GM21825 (cell line): ENCODE measurements around the gene PCSK5.
"Not testable (repeated sequence)": the region's sequence is repeated elsewhere in the genome, so short reads cannot be mapped to it uniquely, and the experiment has no call there.

ENCODE experiments used
- ATAC-seq: cut with Tn5 transposase; IDR thresholded peaks from one replicate; pipeline ENCODE4 v1.9.1; 2021; ENCODE audit warnings: mild to moderate bottlenecking, moderate library complexity; ENCODE audit not compliant: unreplicated experiment

The PCSK5 gene

DNA sequence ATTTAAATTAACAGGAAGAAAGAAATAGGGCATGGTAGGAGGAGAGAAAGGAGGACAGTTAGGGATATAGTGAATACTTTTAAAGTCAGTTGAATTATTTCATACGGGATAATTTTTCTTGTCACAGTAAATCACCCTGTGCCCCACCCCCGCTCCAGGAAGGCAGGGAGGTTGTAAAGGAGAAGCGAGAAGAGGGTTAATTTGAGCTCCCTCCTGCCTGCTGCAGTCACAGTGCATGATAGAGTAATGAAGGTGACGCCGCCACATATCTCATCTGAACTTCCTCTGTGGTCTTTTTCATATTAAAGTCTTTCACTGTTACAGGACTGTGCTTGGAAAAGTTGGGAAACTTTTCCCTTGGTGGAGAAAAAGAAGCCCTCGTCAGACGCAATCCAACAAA, 896 bp upstream of the PCSK5 start:
- no peak for ATAC-seq

DNA sequence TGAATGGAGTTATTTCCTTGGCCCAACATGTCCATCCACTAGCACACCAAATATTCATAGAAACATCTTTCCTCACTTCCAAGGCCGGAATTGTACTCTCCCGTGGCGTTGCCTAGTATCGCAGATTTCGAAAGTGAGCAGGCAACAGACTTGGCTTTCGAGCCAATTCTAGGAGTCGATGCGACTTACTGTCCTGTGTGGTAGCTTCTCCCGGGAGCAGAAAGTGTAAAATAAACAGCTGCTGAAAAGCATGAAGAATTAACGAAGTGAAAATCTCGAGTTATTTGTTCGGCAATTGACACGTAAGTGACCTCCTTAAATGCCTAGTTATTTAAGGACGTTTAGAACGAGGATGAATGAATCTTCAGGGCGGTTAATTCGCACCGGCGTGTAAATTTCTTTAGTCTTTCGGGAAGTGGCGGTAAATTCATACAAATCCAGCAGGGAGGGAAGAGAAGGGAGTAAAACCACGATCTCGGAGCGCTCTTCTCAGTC, 449 bp upstream of the PCSK5 start:
- ATAC-seq = no peak

DNA sequence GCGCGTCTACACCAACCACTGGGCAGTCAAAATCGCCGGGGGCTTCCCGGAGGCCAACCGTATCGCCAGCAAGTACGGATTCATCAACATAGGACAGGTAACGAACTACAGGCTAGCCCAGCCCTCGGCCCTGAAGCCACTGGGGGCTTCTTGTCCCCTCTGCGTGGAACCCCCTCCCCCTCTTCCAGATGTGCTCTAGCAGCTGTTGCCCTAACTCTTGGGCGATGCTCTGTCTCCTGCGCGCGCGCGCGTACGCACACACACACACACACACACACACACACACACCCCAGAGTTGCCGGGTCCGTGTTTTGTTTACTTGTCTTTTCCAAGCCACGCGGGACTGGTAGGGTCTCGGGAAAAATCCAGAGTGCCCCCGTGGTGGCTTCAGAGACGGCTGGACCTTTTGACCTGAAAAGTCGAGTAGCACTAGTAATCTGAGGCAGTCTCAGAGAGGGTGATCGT, 836 bp downstream of the PCSK5 start:
- no peak for ATAC-seq

DNA sequence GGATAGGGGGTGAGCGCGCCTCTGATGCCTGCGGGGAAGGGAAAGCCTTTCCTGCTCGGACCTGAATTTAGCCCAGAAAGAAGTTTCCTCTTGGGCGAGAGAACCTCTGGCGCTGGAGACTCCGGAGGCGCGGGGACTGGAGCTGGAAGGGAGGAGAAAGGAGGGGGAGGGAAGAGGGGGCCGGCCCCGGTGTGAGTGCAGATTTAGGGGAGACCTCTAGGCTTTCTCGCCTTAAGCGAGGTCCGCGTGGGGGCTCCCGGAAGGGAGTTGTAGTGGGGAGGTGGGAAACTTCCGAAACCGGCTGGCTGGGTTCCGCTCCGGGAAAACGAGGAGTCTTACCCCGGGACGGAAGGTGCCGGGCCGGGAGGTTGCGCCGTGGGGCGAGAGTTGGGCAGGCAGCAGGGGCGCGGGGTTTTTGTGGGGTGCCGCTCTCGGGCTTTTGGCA, 1.3 kb downstream of the PCSK5 start:
- ATAC-seq = no peak

DNA sequence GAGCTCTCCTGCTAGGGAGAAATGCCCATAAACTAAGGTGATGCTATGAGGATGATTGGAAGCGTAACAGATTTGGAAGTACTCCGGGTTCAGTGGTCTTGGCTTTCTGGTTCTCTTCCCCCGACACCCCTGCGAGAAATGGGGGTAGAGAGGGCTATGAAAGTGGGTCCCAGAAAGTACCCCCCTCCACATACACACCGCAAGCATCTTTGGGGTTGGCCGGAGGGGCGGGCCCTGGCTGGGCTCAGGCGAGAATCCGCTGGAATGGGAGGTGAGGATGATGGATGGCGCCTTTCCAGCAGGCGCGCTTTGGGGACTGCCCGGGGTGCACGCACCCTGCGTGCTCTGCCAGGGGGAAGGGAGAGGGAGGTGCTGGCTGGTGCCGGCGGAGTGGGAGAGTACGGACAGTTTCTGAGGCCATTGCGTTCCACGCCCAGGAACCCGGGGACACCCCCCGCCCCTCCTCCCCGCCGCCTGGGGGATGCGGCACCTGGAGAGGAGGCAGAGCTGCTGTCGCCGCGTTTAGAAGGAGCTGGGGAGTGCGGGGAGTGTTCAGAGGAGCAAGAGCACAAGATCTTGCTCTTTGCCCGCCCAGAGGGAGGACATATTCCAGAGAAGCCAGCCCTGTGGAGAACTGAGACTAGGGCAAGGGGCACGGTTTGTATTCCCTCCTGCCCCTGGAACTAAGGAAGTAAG, 1.9 kb downstream of the PCSK5 start:
- no peak for ATAC-seq

DNA sequence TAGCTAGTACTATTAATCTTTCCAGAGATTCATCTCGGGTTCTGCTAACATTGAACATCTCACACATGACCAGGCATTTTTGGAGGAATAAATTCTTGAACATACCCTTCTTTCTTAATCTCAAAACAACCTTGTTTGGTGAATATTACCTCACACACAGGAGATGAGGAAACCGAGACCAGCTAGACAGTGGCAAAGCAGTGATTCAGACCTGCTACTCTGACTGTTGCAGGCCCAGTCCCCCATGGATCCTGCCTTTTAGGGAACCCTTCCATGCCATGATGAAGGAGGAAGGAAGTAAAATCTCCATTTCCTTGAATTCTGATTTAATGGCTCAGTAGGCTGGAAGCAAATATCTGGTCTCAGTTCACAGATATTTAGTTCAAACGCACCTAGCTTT, 2.6 kb downstream of the PCSK5 start:
- no peak for ATAC-seq

DNA sequence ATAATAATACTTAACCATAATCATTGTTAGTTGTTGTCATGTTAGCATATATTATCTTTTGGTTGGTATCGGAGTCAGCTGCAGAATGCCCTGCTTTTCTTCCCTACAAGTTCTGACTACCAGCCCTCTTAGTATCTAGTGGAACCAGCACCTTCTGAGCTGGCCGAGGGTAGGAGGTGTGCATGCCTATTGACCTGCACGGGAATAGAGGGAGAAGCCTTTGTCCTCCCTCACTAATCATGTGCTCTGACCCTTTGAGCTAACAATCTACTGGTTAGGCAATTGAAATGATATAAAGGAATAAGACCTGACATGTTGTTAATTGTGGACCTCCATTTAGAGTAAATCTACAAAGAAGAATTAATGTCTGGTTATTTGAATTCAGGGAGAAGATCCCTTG, 4.1 kb downstream of the PCSK5 start:
- no peak for ATAC-seq

DNA sequence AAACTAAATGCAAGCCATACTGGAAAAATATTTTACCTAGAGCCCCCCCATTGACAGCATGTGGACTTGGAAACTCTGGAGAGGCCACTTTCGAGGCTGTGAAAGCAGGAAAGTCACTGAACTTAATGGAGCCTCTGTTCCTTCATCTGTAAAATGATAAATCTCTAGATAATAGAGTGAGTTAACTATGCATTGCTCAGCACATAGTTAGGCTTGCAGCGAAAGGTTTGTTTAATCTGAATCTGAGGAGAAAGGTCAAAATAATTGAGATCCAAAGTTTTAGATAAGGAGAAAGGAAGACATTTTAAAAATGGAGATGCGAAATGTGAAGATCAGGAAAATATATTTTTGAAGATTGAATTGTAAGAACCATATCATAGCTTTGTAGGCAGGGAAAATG, 4.6 kb downstream of the PCSK5 start:
- no peak for ATAC-seq

DNA sequence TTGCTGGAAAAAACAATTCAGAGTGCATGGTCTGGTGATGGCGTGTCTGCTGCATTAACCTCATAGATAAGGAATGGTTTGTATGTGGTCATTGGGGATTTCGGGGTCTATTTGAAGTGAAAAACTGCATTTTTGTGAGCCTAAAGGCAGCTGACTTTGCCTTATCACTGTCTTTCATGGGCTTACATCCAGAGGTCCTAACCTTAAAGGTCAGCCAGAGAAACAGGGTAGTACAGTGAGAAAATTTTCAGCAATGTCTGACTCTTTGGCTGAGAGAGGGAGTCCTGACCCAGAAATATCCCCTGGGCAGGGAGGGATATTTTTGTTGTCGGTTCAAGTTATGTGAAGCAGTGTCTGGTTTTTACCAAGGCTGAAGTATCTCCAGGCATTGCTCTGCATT, 5.7 kb downstream of the PCSK5 start:
- no peak for ATAC-seq

DNA sequence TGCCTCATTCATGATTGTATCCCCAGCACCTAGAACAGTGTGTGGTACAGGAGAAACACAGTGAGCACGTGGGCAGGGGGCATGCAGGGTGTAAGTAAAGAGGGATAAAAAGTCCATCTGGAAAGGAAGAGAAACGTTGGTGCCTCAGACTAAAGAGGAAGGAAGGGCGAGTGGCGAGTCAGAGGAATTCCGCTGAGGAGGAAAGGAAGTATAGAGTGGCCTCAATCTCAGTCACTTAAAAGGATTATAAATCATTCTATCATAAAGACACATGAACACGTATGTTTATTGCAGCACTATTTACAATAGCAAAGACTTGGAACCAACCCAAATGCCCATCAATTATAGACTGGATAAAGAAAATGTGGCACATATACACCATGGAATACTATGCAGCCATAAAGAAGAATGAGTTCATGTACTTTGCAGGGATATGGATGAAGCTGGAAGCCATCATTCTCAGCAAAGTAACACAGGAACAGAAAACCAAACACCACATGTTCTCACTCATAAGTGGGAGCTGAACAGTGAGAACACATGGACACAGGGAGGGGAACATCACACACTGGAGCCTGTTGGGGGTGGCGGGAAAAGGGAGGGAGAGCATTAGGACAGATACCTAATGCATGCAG, 10.5 kb downstream of the PCSK5 start:
- ATAC-seq = not testable (repeated sequence)

DNA sequence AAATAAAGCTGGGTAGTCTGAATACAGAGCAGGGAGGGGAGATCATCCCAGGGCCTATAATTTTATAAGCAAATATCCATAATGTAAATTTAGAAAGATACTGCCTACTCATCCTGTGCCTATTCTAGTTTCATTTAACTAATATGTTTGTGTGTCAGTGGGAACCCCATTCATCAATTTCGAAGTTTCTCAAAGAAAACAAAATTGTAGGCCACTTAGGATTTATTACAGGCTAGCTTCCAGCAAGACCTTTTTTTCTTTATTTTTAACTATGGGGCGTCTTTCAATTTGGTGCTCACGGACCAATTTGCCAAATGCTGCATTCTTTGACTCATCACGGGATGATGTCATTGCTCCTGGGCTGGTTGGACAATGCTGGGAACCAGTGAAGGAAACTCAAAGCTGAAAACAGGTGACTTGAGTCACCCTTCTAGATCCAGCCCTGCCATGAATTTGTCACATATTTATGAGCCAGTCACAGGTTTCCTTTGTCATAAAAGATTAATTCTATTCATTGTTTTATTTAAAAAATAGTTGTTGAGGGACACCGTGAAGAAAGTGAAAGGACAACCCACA, 13.4 kb downstream of the PCSK5 start:
- ATAC-seq = no peak

DNA sequence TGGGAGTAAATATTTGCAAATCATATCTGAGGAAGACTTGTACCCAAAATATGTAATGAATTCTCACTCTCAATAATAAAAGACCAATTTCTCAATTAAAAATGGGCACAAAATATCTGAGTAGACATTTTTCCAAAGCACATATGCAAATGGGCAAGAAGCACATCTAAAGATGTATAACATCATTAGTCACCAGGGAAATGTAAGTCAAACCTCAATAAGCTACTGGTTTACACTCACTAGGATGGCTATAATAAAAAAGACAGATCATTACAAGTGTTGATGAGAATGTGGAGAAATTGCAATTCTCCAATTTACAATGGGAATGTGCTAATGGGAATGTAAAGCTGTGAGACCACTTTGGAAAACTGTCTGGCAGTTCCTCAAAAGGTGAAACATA, 13.9 kb downstream of the PCSK5 start:
- ATAC-seq = no peak

DNA sequence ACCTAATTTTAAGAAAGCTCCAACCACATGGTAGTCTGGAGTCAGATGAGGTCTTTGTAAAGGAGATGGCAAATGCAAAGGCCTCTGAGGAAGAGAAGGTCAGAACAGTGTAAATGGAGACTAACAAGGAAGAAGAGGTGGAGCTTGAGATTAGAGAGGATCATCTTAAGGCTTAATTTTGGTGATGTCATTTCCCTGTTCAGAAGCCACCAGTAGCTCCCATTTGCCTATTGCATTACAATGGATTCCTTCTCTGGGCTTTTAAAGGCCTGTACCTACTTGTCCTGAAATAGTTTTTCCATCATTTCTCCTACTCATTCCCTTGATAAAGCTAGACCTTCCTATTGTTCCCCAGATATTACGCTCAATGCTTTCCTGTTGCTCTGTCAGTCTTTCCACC, 16.1 kb downstream of the PCSK5 start:
- no peak for ATAC-seq

DNA sequence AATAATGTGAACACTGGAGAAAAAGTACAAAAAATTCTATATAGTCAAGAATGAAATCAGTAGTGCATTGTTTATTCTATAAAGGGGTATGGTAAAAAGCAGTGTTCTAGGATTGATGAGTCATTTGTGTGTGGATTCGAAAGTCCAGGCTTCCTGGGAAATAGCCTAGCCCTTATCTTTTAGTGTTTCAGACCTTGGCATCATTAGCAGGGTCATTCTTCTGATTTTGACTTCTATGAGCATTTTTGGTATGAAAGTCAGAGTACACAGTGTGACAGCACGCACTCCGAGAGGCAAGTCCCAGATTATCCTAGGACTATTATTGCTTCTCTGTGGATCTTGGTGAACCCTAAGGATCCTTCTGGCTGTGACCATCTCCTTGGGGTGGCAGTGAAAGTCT, 16.9 kb downstream of the PCSK5 start:
- ATAC-seq = no peak

DNA sequence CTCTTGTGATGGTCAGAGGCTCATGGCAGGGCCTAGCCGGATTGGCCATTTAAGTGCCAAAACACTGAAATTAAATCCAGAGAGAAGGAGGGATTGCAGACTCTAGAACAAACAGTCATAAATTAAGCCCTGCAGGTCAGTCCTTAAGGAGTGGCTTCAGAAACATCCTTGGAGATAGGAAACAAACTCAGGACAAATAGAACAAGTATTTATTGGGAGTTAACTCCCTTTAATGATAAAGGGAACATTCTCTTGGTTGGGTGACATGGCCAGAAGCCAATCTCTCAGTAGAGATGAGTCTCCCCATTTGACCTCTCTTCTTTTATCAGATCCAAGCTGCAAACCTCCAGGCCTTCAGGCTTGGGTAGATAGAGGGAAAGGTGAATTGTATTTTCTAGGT, 17.4 kb downstream of the PCSK5 start:
- ATAC-seq = no peak

DNA sequence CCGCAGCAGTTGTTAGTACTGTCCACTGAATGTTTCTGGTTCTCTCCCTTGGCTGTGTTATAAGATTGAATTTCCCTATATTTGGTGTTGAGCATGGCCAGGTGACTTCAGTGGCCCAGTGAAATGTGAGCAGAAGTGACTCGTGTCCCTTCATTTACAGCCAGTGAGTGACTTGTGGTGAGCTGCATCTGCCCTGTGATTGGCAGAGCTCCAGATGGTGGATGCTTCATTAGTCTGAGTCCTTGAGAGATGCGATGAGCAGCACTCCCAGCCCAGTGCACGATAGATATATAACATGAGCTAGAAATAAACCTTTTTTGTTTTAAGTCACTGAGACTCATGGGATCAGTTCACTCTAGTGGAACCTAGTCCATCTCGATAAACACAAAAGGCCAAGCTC, 19.3 kb downstream of the PCSK5 start:
- no peak for ATAC-seq

DNA sequence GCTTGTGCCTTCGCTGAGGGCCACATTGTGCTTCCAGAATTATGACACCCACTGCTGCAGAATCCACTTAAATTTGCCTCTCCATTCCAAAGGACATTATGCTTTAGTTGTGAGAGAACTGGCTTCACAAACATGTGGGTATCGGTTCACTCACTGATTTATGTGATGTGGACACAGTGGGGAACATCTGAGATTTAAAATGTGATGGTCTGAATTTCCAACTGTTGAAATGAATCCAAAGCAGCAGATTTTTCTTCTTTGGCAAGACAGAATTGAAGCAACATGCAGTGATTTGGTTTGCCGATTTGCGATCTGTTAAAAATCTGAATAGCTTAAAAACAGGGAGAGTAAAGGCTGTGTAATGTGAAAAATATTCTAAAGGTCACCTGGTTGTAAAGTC, 20.3 kb downstream of the PCSK5 start:
- no peak for ATAC-seq

DNA sequence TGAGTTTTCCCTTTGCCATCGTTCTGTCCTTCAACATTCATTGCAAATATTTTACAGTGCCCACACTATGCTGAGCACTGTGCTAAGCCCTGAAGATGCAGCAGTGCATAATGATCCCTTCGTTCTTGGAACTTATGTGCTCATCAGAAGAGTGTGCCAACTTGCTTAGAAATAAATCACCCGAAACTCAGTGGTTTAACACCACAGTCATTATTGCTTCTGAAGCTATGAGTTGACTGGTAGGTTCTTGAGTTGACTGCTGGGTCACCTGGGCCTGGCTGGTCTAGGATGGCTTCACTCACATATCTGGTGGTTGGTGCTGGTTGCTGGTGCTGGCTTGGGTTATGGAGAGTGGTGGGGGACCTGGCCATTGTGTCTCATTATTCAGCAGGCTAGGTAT, 20.9 kb downstream of the PCSK5 start:
- no peak for ATAC-seq

DNA sequence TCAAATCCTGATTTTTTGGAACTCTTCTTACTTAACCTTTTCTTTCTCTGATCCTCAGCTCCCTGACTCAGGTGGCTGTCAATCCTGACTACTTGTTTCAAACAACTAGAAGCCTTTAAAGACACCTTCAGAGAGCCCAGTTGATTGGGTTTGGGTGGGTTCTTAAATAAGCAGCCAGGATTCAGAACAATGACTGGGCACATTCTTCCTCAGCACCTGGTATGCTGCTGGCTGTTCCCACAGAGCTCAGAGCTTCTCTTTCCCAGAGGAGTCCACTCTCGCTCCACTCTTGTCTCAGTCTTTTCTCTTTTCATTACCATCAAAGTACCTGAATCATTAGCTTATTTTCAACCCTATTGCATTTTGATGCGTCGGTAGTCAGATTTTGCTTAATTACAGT, 22.5 kb downstream of the PCSK5 start:
- no peak for ATAC-seq

DNA sequence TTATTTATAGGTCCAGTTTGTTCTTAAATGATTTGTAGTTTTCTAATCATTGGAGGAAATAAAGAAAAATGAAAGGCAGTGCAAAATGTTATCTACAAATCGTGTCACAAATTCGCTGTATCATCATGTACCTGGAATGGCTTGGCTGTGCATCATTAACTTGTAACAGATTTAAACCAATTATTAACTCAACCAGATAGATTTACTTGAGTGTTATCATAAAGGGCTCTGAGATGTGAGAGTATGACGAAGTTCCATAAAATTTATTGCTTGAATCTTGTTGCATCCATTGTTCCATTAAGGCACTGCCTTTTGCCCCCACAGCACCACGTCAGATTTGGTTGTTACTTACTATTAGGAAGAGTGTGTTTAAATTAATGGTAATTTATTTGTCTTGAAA, 23.5 kb downstream of the PCSK5 start:
- ATAC-seq = no peak

DNA sequence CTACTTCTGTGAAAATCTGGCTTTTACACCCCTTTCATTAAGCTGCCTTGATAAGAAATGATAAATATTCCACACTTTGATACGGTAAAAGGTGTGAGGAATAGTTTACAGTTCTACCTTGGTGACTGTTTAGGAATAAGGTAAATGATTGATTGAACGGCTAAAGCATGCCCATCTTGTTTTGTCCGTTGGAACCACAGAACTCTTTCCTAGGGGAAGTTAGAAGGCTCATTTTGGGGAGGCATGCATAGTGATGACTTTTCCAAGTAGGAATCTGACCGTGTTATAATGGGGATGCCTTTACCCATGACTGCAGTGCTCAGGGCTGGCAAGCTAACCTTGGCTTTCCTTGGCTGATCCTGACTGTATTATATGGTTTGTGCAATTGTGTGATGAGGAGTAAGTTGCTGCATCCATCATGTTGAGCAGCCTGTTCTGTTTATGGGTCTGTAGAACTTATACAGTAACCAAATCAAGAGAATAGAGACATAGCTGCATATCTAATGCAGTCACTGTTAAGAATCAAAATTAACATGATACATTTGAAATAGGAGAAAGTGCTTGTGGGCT, 24.5 kb downstream of the PCSK5 start:
- ATAC-seq = no peak

DNA sequence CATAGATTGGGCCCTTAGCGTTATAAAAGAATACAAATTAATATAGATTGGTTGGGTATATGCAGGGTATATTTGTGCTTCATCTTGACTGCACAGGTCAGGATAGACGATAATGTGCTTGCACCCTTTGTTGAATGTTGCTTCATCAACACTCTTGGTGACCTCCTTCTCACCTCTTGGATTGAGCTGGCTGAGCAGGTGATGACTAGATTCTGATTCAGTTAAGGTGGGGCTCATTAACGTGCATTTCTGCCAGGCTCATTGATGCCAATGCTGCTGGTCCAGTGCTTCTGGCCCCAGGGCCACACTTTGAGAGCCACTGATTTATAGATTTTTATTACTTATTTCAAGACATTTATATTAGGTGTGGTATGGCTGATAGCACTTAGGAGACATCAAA, 27.7 kb downstream of the PCSK5 start:
- no peak for ATAC-seq
